DOHH2 (cell line): ENCODE results near the gene CFAP119.

ENCODE experiments used
- EZH2phosphoT487 ChIP-seq: fragments of 200-600 bp; sonication (generic); IDR thresholded peaks from 2 replicates; pipeline ENCODE4 v1.6.1; 2017; ENCODE audit warnings: borderline replicate concordance, mild to moderate bottlenecking, antibody characterized with exemption, low read length, moderate library complexity, mixed read lengths
- TF ChIP-seq, protein P1 (sequence below): fragments of 200-600 bp; sonication (generic); IDR thresholded peaks from one replicate; pipeline ENCODE4 v1.5.1; 2014; ENCODE audit warnings: antibody characterized with exemption, mild to moderate bottlenecking, low read depth, low read length; ENCODE audit not compliant: poor library complexity, severe bottlenecking

DNA sequence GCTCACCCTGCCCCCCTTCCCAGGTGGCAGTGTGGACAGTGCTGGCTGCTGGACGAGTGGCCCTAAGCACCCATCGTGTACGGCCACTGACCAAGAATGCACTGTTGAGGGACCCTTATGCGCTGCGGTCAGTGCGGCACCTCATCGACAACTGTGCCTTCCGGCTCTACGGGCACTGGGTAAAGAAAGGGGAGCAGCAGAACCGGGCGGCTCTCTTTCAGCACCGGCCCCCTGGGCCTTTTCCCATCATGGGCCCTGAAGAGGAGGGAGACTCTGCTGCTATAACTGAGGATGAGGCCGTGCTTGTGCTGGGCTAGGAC, 5.1 kb downstream of the CFAP119 start:
- TF ChIP-seq, protein P1, sequence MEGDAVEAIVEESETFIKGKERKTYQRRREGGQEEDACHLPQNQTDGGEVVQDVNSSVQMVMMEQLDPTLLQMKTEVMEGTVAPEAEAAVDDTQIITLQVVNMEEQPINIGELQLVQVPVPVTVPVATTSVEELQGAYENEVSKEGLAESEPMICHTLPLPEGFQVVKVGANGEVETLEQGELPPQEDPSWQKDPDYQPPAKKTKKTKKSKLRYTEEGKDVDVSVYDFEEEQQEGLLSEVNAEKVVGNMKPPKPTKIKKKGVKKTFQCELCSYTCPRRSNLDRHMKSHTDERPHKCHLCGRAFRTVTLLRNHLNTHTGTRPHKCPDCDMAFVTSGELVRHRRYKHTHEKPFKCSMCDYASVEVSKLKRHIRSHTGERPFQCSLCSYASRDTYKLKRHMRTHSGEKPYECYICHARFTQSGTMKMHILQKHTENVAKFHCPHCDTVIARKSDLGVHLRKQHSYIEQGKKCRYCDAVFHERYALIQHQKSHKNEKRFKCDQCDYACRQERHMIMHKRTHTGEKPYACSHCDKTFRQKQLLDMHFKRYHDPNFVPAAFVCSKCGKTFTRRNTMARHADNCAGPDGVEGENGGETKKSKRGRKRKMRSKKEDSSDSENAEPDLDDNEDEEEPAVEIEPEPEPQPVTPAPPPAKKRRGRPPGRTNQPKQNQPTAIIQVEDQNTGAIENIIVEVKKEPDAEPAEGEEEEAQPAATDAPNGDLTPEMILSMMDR, result no peak
- no peak for TF ChIP-seq EZH2phosphoT487
